ENCODE results near the gene GPC6.

Gene GPC6

DNA sequence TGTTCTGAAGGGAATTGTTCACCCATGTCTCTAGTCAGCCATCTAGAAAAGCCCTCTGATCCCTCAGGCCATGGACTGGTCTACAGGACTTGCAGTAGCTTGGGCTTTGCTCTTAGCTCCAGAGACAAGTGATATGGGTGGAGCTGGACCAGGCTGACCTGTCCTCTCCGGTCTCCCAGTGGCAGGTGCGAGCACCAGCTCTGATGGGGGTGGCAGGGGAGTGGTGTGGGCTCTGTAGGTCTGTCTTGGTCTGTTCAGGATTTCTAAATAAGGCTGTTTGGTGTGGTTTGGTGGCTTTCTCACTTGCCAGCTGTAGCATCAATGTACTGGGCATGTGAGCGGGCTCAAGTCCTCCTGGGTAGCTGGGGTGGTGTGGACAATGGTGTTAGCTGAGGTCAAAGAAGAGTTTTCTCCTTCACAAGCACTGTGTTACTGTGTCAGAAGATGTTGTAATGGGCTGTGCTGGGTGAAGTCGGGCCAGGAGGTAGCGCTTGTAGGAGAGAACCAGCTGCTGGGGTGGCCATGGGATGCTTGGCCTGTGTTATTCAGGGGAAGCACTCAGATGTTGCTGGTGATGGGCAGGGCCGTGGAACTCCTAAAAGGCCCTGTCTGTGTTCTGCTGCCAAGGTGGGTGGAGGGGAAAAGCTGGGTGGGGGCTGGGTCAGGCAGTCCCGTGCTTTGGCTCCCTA is 16.9 kb downstream of the GPC6 start:
- TF ChIP-seq, protein P1, sequence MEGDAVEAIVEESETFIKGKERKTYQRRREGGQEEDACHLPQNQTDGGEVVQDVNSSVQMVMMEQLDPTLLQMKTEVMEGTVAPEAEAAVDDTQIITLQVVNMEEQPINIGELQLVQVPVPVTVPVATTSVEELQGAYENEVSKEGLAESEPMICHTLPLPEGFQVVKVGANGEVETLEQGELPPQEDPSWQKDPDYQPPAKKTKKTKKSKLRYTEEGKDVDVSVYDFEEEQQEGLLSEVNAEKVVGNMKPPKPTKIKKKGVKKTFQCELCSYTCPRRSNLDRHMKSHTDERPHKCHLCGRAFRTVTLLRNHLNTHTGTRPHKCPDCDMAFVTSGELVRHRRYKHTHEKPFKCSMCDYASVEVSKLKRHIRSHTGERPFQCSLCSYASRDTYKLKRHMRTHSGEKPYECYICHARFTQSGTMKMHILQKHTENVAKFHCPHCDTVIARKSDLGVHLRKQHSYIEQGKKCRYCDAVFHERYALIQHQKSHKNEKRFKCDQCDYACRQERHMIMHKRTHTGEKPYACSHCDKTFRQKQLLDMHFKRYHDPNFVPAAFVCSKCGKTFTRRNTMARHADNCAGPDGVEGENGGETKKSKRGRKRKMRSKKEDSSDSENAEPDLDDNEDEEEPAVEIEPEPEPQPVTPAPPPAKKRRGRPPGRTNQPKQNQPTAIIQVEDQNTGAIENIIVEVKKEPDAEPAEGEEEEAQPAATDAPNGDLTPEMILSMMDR (conservative IDR thresholded peaks at IDR 0.05; ENCODE audit: low read length): no peak
- DNase-seq (ENCODE audit: low read depth): no peak
- no peak overlapping the region; the same call in 1 of the 2 replicates for H3K4me3 ChIP-seq (ENCODE audit: low read length)

DNA sequence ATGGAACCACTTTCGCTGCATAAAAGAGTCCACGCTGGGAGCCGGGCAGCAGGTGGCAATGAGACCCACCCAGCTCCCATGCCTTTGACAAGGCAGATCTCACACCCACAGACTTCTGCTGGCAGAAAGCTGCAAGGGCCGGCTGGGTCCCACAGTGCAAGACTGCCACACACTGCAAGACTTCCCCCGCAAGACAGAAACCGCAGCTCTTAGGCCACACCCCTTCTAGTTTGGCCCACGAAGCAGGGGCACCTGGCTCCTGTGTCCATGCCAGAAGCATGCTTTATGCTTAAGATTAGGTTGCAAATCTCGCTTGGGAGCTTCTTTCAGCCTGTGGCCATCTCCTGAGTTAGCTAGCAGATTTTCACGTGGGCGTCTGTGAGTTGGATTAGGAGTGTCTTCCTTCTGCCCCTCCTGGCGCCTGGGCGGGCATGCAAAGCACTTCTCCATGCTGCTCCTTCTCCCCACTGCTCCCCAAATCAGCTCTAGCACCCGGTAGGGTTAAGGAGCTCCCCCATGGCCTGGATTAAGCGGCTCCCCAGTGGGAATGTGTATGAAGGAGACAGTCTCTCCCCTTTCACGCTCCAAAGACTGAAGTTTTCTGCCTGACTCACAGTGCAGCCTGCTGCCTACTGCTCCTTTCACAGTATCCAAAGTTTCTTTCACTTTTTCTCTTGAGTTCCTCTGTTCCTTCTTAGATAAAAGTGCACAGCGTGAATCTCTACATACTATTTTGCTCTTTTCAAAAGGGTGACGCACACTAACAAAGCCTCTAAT is 17.7 kb downstream of the GPC6 start:
- TF ChIP-seq, protein P1 (conservative IDR thresholded peaks at IDR 0.05; ENCODE audit: low read length): no peak; the same call in 1 of the 2 replicates
- peak overlapping the region; percentile 64 for H3K4me3 ChIP-seq (ENCODE audit: low read length)

DNA sequence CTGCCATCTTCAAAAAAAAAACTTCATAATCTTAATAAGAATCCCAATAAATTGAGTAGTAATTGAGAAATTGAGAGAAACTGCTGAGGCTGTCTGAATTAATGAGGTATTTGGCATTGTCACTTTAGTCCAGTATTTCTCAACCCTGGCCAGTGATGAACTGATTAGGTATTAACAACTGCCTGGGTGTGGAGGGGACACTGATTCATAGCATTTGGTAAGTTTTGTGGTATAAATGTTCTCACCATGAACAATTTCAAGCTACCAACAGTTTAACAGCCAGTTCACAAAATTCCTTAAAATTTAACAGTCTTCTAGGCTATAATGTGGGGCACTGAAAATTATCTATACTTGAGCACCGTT is 18.3 kb downstream of the GPC6 start:
- peak overlapping the region; percentile 64 for H3K4me3 ChIP-seq (ENCODE audit: low read length)
- peak; percentile 81 for DNase-seq (ENCODE audit: low read depth)

More for the DNA sequence above, 17.7 kb downstream of the GPC6 start:
- peak; percentile 62 for DNase-seq (ENCODE audit: low read depth)

DNA sequence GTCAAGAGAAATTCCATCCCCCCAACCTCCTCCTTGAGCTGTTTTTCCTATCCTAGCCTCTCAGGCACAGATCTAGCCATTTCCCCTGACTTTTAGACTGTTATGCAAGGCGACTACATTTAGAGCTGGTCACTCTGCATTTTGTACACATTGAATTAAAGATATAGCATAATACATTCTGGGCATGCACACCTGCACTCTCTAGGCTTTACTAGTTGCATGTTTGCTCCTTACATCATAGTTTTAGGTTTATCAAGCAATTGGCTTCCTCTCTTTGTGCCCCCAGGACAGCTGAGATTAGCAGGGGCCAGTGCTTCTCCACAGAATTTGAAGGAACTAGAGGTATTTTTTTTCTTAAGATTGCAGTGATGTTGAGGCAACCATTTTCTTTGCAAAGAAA is 19.5 kb downstream of the GPC6 start:
- DNase-seq (ENCODE audit: low read depth): no peak
- TF ChIP-seq, protein P1 (conservative IDR thresholded peaks at IDR 0.05; ENCODE audit: low read length): no peak
- H3K4me3 ChIP-seq (ENCODE audit: low read length): no peak overlapping the region

More for the DNA sequence above, 18.3 kb downstream of the GPC6 start:
- TF ChIP-seq, protein P1 (conservative IDR thresholded peaks at IDR 0.05; ENCODE audit: low read length): no peak

DNA sequence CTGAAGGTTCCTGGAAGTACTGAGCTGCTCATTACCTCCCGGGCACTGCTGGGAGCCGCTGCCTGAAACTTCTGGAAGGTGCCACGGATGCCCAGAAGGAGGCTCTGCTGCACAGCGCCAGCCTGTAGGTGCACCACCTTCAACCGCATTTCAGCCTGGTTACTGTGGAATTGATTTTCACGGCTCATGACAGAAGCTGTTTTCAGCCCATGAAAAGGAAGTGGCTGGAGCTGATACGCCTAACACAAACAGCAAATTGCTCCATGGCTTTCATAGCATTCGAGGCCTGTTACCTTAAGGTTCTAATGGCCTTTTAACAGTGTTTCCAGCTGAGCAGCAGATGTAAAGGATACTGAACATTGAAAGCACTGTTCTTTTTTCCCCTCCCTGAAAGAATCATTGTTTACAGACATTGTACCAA is 22.0 kb downstream of the GPC6 start:
- no peak overlapping the region for H3K4me3 ChIP-seq (ENCODE audit: low read length)
- TF ChIP-seq, protein P1 (conservative IDR thresholded peaks at IDR 0.05; ENCODE audit: low read length): no peak
- no peak for DNase-seq (ENCODE audit: low read depth)

DNA sequence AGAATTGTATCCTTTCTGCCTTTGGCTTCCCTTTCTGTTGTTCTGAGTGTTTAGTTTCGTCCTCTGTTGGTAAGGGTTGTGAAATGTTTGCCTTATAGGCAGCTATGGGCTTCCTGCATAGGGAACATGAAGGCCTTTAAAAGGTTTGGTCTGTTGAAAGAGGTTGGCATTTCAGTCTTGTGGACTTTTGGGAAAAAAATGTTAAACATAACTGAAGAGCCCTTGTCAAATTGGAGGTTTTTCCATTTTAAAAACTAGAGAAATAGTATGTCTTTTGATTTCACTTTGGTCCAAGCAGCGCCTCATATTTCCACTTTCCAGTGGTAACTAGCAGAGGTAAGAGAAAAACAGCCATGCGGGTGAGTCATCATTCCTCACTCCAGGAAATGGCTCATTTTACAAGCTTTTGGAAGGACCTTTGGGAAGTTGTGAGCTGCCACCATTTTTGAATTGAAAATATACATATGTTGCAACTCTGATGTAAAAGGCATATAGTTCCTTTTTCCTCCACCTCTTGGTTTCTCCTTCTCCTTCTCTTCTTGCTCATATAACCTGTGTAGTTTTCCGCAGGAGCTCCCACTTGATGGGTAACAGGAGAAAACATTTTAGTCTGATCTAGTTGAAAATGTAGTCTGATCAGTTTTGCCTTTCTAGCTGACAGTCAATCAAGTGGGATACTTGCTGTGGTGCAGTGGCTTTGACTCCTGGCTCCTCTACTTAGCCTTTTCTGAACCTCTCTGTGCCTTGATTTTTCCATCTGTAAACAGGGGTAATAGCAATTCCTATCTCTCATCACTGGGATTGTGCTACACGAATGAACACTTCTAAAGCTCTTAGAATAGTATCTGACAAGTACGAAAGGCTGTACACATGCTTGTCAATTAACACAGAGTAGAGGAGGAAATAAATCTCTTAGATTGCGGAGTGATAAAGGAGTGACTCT is 23.0 kb downstream of the GPC6 start:
- TF ChIP-seq, protein P1 (conservative IDR thresholded peaks at IDR 0.05; ENCODE audit: low read length): no peak
- peak; percentile 74 for DNase-seq (ENCODE audit: low read depth)

More for the DNA sequence above, 23.0 kb downstream of the GPC6 start:
- no peak overlapping the region for H3K4me3 ChIP-seq (ENCODE audit: low read length)
